ENCODE data around the gene ERC2.

ERC2 gene

DNA sequence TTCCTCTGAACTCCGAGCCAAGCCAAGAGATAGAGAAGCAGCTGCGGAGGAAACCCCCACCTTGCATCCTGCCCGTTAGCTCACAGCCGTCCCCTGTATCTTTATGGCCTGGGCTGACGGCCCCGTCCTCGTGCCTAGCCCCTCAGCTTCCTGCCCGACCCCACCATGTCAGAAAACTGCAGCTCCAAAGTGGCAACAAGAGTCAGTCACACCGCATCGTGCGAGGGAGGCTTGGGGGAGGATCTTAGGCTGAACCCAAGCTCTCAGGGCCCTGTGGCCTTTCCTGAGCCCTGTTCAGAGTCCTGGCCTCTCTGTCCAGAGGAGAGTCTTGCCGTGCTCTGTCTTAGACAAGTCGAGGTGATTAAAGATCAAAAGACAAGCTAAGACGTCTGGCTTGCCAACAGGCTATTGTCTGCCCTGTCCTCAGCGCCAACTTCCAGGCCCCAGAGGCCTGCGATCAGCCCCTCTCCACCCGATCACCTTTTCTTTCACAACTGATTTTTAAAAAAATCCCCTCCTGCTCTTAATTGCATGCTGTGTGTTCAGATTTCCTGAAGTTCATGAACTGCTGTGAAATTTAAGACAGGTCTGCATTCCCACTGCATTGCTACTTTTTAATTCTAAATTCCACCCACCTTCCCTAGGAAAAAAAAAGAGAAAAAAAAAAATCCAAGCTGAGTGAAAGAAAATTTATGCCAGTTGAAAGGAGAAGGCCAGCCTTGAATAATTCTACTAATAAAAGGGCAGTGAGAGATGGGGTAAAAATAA, 891.5 kb downstream of the ERC2 start:
- H3K4me3 ChIP-seq (ENCODE audit: low read length): no peak overlapping the region
- TF ChIP-seq, protein P1, sequence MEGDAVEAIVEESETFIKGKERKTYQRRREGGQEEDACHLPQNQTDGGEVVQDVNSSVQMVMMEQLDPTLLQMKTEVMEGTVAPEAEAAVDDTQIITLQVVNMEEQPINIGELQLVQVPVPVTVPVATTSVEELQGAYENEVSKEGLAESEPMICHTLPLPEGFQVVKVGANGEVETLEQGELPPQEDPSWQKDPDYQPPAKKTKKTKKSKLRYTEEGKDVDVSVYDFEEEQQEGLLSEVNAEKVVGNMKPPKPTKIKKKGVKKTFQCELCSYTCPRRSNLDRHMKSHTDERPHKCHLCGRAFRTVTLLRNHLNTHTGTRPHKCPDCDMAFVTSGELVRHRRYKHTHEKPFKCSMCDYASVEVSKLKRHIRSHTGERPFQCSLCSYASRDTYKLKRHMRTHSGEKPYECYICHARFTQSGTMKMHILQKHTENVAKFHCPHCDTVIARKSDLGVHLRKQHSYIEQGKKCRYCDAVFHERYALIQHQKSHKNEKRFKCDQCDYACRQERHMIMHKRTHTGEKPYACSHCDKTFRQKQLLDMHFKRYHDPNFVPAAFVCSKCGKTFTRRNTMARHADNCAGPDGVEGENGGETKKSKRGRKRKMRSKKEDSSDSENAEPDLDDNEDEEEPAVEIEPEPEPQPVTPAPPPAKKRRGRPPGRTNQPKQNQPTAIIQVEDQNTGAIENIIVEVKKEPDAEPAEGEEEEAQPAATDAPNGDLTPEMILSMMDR (conservative IDR thresholded peaks at IDR 0.05; ENCODE audit: low read length): no peak
- DNase-seq (ENCODE audit: low read depth): no peak

DNA sequence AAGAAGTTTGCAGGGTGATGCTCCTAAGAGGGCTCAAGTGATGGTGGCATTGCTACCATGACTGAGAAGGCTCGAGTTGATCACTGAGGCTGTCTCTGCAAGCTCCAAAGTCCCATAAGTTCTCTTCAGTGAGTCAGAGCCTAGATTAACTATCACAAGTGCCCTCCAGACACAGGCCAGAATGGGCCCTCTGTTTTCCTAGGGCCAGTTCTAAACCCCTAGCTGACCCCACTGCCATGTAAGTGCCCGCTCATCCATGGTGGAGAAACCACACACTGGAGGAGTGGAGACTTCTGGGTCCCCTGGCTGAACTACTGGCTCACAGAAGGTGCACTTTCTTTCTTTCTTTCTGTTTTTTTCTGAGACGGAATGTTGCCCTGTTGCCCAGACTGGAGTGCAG, 893.6 kb downstream of the ERC2 start:
- no peak overlapping the region for H3K4me3 ChIP-seq (ENCODE audit: low read length)
- TF ChIP-seq, protein P1 (conservative IDR thresholded peaks at IDR 0.05; ENCODE audit: low read length): no peak
- no peak for DNase-seq (ENCODE audit: low read depth)

DNA sequence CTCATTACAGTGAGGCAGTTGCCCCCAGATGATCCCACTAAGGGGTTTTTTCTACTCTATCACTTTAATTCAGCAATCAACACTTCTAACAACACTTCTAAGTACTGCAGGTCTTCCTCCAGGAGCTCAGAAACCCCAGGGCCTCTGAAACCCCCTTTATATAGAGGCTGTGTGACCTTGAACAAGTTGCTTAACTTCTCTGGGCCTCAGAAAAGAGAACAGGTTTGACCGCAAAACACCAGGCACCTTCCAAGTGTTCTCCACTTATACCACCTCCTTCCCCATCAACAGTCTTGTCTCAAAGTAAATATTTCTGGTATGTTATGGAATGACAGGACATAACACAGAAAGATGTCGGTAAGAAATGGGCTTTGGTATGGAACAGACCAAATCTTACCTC, 895.5 kb downstream of the ERC2 start:
- DNase-seq (ENCODE audit: low read depth): no peak
- TF ChIP-seq, protein P1 (conservative IDR thresholded peaks at IDR 0.05; ENCODE audit: low read length): no peak
- no peak overlapping the region for H3K4me3 ChIP-seq (ENCODE audit: low read length)

DNA sequence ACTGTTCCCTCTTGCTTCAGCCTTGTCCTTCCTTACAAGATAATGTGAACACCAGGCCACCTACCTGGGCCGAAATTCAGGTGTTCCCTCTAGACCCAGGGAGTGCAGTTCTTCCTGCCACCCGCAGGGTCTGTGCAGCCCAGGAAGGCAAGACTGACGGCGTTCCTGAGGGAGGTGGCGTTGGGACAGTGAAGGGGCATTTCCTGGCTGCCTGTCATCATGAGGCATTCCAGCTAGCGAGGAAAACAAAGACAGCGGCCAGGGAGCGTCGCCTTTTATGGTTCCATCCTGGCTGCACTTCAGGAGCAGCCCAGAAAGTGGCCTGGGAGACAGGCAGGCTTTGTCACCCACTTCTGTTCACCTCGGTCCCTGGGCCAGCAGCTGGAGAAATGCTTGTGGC, 896.4 kb downstream of the ERC2 start:
- DNase-seq (ENCODE audit: low read depth): peak; percentile 34
- H3K4me3 ChIP-seq (ENCODE audit: low read length): no peak overlapping the region
- TF ChIP-seq, protein P1 (conservative IDR thresholded peaks at IDR 0.05; ENCODE audit: low read length): peak; percentile 14; the same call in 1 of the 2 replicates

DNA sequence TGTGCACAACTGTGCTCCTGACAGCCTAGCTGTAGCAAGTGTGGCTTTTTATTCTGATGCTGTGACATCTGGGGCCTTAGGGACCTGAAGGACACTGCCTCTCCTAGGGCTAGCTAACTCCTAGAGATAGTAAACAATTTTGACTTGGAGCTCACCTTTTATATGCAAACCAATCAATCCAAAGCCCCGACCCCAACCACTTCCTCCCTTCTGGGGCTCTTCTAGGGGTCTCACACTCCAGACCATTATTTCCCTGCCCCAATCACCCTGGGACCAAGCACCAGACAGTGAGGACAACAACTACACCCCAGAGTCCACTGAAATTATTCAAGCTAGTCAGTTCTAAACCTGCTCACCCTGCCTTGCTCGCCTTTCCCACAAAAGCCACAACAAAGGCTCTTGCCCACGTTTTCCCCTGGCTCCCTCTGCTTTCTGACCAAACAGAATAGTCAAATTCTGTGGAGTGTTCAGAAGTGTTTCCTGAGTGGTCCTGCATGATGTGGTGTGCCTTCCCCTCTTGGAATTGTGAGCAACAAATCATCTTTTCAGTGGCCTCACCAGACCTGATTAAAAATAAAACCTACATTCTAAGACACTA, 897.0 kb downstream of the ERC2 start:
- TF ChIP-seq, protein P1 (conservative IDR thresholded peaks at IDR 0.05; ENCODE audit: low read length): no peak
- no peak for DNase-seq (ENCODE audit: low read depth)
- no peak overlapping the region for H3K4me3 ChIP-seq (ENCODE audit: low read length)

DNA sequence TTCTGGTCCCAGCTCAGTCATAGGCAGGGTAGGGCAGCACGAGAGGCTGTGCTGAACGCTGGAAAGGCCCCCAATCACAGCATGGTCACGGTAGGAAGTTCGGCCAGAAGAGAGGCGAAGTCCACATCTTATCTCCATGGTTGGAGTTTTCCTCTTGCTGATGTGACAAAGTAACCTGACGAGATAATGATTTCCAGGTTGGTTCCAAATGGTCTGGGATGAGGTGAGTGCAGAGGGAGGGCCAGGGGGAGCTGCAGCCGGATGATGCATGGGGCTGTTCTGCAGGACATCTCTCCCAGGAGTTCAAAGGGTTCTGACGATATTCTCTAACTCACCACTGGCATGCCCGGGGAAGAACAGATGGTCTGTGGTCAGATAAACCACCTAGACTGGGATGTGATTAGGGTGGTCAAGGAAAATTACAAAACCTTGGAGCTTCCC, 898.0 kb downstream of the ERC2 start:
- H3K4me3 ChIP-seq (ENCODE audit: low read length): no peak overlapping the region
- TF ChIP-seq, protein P1 (conservative IDR thresholded peaks at IDR 0.05; ENCODE audit: low read length): no peak
- no peak for DNase-seq (ENCODE audit: low read depth)
